Measurements from ENCODE around the gene NDUFS2. TPM values are rescaled to one million over a fixed set of nuclear protein-coding genes. Genes with fewer than 3 reads are reported as not detected.

The NDUFS2 gene
- total and polyA plus RNA-seq, 2 of the 8 experiments (the other 6 are each of a cell fraction or from before 2014, with no cell fraction given): 95.1 to 113 TPM

- DNase-seq (ENCODE audit: low read depth in 1 of 2, low spot score in 2 of 2) (peak in 1 of 2 experiments; percentile 80), FAIRE-seq (no peak)
- H3K14ac ChIP-seq (ENCODE audit: insufficient read length): peak within 1 kb of the TSS; percentile 50
- peak within 1 kb of the TSS; percentile 98 for H2AFZ ChIP-seq (ENCODE audit: low read length)
- peak within 1 kb of the TSS; percentile 88; the same call in 1 of the 2 replicates for H2BK15ac ChIP-seq (ENCODE audit: low read length)
- H3K27me3 ChIP-seq (replicated peaks in 1 of 4; ENCODE audit: control insufficient read depth in 3 of 4, extremely low read depth in 1 of 4, insufficient read depth in 3 of 4, low read length in 3 of 4): no peaks in the 10 kb centered on the region
- peak within 1 kb of the TSS; percentile 82 to 93 for H3K4me2 ChIP-seq (ENCODE audit: insufficient read depth in 1 of 2, low read depth in 2 of 2, low read length in 2 of 2)
- no peak within 1 kb of the TSS for H3K23ac ChIP-seq (ENCODE audit: insufficient read length)
- H4K8ac ChIP-seq (ENCODE audit: extremely low read depth, insufficient read depth, low read length): peak within 1 kb of the TSS; percentile 99; the same call in 1 of the 2 replicates
- H3K23me2 ChIP-seq (ENCODE audit: low read depth, low read length): peaks cover 6% of the 10 kb centered on the region; the same call in 1 of the 2 replicates
- peak within 1 kb of the TSS; percentile 98 for H3K27ac ChIP-seq (ENCODE audit: low read depth, low read length)
- peaks cover 2 to 10% (median 6%) of the 10 kb centered on the region in 4 experiments; a peak in 5 of 8 replicates for H3K36me3 ChIP-seq (ENCODE audit: control insufficient read depth in 2 of 4, insufficient read depth in 4 of 4, low read length in 3 of 4)
- peak within 1 kb of the TSS; percentile 91 to 99 (median 96) for H3K4me3 ChIP-seq (ENCODE audit: extremely low read depth in 1 of 4, insufficient read depth in 2 of 4, low read depth in 3 of 4, low read length in 4 of 4)
- peak within 1 kb of the TSS; percentile 98 for H2BK12ac ChIP-seq (ENCODE audit: low read depth, low read length)
- H2BK5ac ChIP-seq (ENCODE audit: low read depth, low read length): peak within 1 kb of the TSS; percentile 99
- no peaks in the 10 kb centered on the region for H3K79me1 ChIP-seq (ENCODE audit: low read depth, low read length)
- H4K20me1 ChIP-seq (replicated peaks in 1 of 2; ENCODE audit: control insufficient read depth in 1 of 2, insufficient read depth in 2 of 2, low read length in 2 of 2): no peaks in the 10 kb centered on the region
- H3K4ac ChIP-seq (replicated peaks; ENCODE audit: insufficient read length, low read depth, low read length): peak within 1 kb of the TSS; percentile 81
- ChIA-PET CTCF (ENCODE audit: partially characterized antibody) (interaction anchor here (1.0 to 6.8 kb wide), 5 partner anchors 10 to 57 kb away, joined by 3 to 32 read pairs (median 10); partner anchors contain the start of genes DEDD and PPOX), POLR2A (ENCODE audit: partially characterized antibody) (interaction anchor here (0.7 to 13.6 kb wide), 12 partner anchors 9 to 200 kb away, joined by 3 to 130 read pairs (median 4); partner anchors contain the start of genes ADAMTS4, B4GALT3, DEDD and ITLN2)
- H2BK20ac ChIP-seq (ENCODE audit: low read length): peak within 1 kb of the TSS; percentile 98; the same call in 1 of the 2 replicates
- H3K9me3 ChIP-seq (ENCODE audit: insufficient read depth in 2 of 2, low read depth in 1 of 2, low read length in 1 of 2): no peaks in the 10 kb centered on the region
- peak within 1 kb of the TSS; percentile 100 for H3K18ac ChIP-seq (ENCODE audit: extremely low read depth, low read length)
- H3K4me1 ChIP-seq (replicated peaks in 1 of 4; ENCODE audit: control insufficient read depth in 3 of 4, insufficient read depth in 4 of 4, low read length in 3 of 4): peaks cover 0 to 7% (median under 1%) of the 10 kb centered on the region in 4 experiments; a peak in 3 of 7 replicates
- H4K5ac ChIP-seq (ENCODE audit: insufficient read length, low read depth, low read length): peak within 1 kb of the TSS; percentile 100
- H2BK120ac ChIP-seq (replicated peaks; ENCODE audit: low read depth, low read length): peak within 1 kb of the TSS; percentile 94
- H3K79me2 ChIP-seq (ENCODE audit: control insufficient read depth in 1 of 2, insufficient read depth in 2 of 2, low read length in 2 of 2): no peaks in the 10 kb centered on the region
- WGBS, 2 experiments (ENCODE audit: extremely low coverage in 1 of 2, insufficient coverage in 1 of 2, insufficient read length in 1 of 2, insufficient replicate concordance in 2 of 2, low coverage in 1 of 2, low lambda C conversion rate in 2 of 2, missing lambda C conversion rate in 1 of 2): 2% methylated on average over 33 of the region's 33 CpGs; no CpG with 5 or more reads in 1 of the 2 experiments
- peak within 1 kb of the TSS; percentile 97 for H4K91ac ChIP-seq (replicated peaks; ENCODE audit: insufficient read length, low read length)
- peak within 1 kb of the TSS; percentile 75; the same call in 1 of the 2 replicates for H2AK5ac ChIP-seq (ENCODE audit: low read depth, low read length)
- peak within 1 kb of the TSS; percentile 96 for H3K56ac ChIP-seq (replicated peaks; ENCODE audit: insufficient read length, low read depth, low read length)
- peak within 1 kb of the TSS; percentile 93 to 100 (median 99) for H3K9ac ChIP-seq (replicated peaks in 1 of 4; ENCODE audit: extremely low read depth in 1 of 4, low read depth in 3 of 4, low read length in 3 of 4)
- TF ChIP-seq GABPA (IDR thresholded peaks at IDR 0.05; ENCODE audit: borderline replicate concordance, insufficient read depth, low read length): peak; percentile 93
- TF ChIP-seq KDM5A (IDR thresholded peaks at IDR 0.05; ENCODE audit: low read length): no peak; the same call in 1 of the 2 replicates
- peak; percentile 83 to 90; a peak in 2 of 4 replicates for TF ChIP-seq SIN3A (conservative IDR thresholded peaks at IDR 0.05 in 1 of 2, IDR thresholded peaks at IDR 0.05 in 1 of 2; ENCODE audit: low read depth in 1 of 2, low read length in 2 of 2)
- TF ChIP-seq RFX5 (IDR thresholded peaks at IDR 0.05; ENCODE audit: borderline replicate concordance, low read depth, low read length): no peak
- TF ChIP-seq USF2 (IDR thresholded peaks at IDR 0.05; ENCODE audit: low read length): no peak
- no peak for TF ChIP-seq NANOG (IDR thresholded peaks at IDR 0.05; ENCODE audit: insufficient read depth, low read depth, low read length, poor library complexity, severe bottlenecking)
- 0 out of 3 replicates have a peak, but pooled peaks of 1 of the 2 experiments have one; percentile 2 for TF ChIP-seq EP300 (IDR thresholded peaks at IDR 0.05; ENCODE audit: borderline replicate concordance in 1 of 2, low read depth in 2 of 2, low read length in 2 of 2)
- no peak for TF ChIP-seq HDAC6 (IDR thresholded peaks at IDR 0.05; ENCODE audit: low read depth, low read length)
- peak; percentile 84 for TF ChIP-seq RBBP5 (IDR thresholded peaks at IDR 0.05; ENCODE audit: borderline replicate concordance, low read depth, low read length)
Measured at GRCh38 chr1:161153682-161154337, 48.4 kb upstream of the NDUFS2 start, which contains the start of gene UFC1. Gene UFC1, plus strand, starts transcription at chr1:161153978. Its CDS starts 20 bp downstream, at chr1:161153998.

Measured in H1 (cell line).